Keratinocyte (primary cell): ENCODE measurements around the gene GJD4.

Source experiments
- CTCF ChIP-seq, 3 experiments: IDR thresholded peaks in 1 of 3; conservative IDR thresholded peaks in 1 of 3; optimal IDR thresholded peaks in 1 of 3; 2 replicates in 2 of 3; 3 replicates in 1 of 3; pipeline versions ENCODE3 to v1.5.1; 2011; ENCODE audit warnings: low read length in 3 of 3, mild to moderate bottlenecking in 3 of 3, moderate library complexity in 2 of 3, control low read depth in 1 of 3, inconsistent platforms in 1 of 3; ENCODE audit not compliant: insufficient read depth in 2 of 3; ENCODE audit errors: extremely low read depth in 1 of 3
- EZH2 ChIP-seq: IDR thresholded peaks from one replicate; pipeline ENCODE4 v1.6.1; 2012; ENCODE audit warnings: inconsistent platforms, mild to moderate bottlenecking, low read length, moderate library complexity

GRCh38 chr10:35569111-35569707, 35.9 kb upstream of the GJD4 start:
- TF ChIP-seq EZH2 (no peak), CTCF (optimal IDR thresholded peaks at IDR 0.05 in 1 of 3, IDR thresholded peaks at IDR 0.05 in 1 of 3, conservative IDR thresholded peaks at IDR 0.05 in 1 of 3; ENCODE audit: extremely low read depth in 1 of 3, insufficient read depth in 2 of 3, low read length in 3 of 3) (no peak)
